ENCODE measurements around the gene ABCA4. TPM values are rescaled to one million over a fixed set of nuclear protein-coding genes. Genes with fewer than 3 reads are reported as not detected.

Gene ABCA4
- total RNA-seq, 1 experiment from 2014 or later = 0.09 TPM

DNA sequence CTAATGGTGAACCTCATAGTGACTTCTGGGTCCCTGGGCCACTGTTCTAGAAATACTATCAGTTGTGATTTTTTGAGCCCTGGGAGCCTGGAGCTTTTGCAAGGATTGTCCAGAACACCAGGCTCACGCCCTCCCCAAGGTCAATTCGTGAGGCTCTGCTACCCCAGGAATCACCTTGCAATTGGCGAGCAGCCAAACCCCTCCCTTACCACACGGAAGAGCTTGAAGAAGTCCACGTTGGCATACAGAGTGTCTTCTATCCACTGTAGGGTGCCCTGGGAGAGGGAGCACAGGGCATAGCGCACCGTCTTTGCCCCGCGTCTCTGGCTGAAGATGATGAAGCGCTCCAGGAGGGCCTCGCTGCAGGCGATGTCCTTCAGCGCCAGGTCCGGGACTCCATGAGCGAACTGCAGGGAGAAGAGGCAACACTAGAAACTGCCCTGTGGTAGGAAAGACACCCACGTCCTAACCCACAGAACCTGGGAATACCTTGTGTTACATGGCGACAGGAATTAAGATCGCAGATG is 22.3 kb downstream of the ABCA4 start (continued):
- TF ChIP-seq KAT7 (CRISPR knock-in tag; IDR thresholded peaks at IDR 0.05; ENCODE audit: borderline replicate concordance) = no peak
- TF ChIP-seq RELA (CRISPR knock-in tag; IDR thresholded peaks at IDR 0.05; ENCODE audit: borderline replicate concordance) = no peak
- TF ChIP-seq, protein P1, sequence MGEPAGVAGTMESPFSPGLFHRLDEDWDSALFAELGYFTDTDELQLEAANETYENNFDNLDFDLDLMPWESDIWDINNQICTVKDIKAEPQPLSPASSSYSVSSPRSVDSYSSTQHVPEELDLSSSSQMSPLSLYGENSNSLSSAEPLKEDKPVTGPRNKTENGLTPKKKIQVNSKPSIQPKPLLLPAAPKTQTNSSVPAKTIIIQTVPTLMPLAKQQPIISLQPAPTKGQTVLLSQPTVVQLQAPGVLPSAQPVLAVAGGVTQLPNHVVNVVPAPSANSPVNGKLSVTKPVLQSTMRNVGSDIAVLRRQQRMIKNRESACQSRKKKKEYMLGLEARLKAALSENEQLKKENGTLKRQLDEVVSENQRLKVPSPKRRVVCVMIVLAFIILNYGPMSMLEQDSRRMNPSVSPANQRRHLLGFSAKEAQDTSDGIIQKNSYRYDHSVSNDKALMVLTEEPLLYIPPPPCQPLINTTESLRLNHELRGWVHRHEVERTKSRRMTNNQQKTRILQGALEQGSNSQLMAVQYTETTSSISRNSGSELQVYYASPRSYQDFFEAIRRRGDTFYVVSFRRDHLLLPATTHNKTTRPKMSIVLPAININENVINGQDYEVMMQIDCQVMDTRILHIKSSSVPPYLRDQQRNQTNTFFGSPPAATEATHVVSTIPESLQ (CRISPR knock-in tag; IDR thresholded peaks at IDR 0.05) = no peak
- TF ChIP-seq, protein P2, sequence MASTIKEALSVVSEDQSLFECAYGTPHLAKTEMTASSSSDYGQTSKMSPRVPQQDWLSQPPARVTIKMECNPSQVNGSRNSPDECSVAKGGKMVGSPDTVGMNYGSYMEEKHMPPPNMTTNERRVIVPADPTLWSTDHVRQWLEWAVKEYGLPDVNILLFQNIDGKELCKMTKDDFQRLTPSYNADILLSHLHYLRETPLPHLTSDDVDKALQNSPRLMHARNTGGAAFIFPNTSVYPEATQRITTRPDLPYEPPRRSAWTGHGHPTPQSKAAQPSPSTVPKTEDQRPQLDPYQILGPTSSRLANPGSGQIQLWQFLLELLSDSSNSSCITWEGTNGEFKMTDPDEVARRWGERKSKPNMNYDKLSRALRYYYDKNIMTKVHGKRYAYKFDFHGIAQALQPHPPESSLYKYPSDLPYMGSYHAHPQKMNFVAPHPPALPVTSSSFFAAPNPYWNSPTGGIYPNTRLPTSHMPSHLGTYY (CRISPR knock-in tag; IDR thresholded peaks at IDR 0.05) = no peak

DNA sequence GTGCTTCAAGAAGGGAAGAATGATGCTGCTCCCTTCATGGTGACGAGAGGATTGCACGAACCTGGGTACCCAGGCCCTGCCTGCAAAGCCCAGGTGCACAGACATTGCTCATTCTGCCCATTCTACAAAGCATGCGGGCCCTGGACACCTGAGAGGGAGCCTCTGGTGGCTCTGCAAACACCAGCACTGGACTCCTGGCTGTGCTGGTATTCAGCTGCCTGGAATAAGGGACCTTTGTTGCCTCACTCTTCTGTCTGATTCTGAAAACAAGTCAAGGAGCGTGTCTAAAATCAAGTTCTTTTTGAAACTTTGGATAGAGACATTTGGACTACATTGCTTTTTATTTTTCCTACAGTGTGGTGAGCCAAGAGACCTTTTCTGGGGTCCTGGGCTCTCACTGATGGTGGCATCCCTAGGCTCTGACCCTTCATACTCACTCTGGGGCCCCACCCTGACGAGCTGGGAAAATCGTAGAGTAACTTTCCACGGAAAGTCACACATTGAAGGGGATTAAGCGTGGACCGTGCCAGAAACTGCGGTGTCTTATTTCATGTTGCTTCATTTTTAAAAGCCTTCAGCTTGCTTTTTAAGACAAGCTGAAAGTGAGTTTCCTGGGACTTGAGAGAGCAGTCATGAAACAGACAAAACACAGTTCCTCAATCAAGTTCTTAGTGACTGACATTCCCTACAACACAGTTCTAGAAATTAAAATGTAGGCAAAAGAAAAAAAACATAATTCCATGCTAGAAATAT is 24.0 kb downstream of the ABCA4 start:
- peaks cover 37% of the 10 kb centered on the region for H3K4me1 Mint-ChIP-seq
- no peaks in the 10 kb centered on the region for H3K9me3 Mint-ChIP-seq
- H3K27me3 Mint-ChIP-seq (ENCODE audit: low read depth) = no peaks in the 10 kb centered on the region
- no peak for DNase-seq (ENCODE audit: low spot score)
- no peak overlapping the region for H3K4me3 Mint-ChIP-seq
- CTCF ChIA-PET = no interaction called here
- ATAC-seq = no peak
- no peaks in the 10 kb centered on the region for H3K36me3 Mint-ChIP-seq
- TF ChIP-seq, protein P2 (CRISPR knock-in tag; IDR thresholded peaks at IDR 0.05) = no peak
- TF ChIP-seq TEAD4 (CRISPR knock-in tag; IDR thresholded peaks at IDR 0.05) (no peak), IRF2 (CRISPR knock-in tag; IDR thresholded peaks at IDR 0.05; ENCODE audit: borderline replicate concordance, low read depth) (no peak), KAT7 (CRISPR knock-in tag; IDR thresholded peaks at IDR 0.05; ENCODE audit: borderline replicate concordance) (no peak), TP53 (CRISPR knock-in tag; IDR thresholded peaks at IDR 0.05) (no peak), FOXK1 (CRISPR knock-in tag; IDR thresholded peaks at IDR 0.05) (no peak), ETV6 (CRISPR knock-in tag; IDR thresholded peaks at IDR 0.05) (no peak), ZBTB21 (CRISPR knock-in tag; IDR thresholded peaks at IDR 0.05; ENCODE audit: borderline replicate concordance) (no peak), NR2C2 (CRISPR knock-in tag; IDR thresholded peaks at IDR 0.05) (no peak)
- TF ChIP-seq, protein P3, sequence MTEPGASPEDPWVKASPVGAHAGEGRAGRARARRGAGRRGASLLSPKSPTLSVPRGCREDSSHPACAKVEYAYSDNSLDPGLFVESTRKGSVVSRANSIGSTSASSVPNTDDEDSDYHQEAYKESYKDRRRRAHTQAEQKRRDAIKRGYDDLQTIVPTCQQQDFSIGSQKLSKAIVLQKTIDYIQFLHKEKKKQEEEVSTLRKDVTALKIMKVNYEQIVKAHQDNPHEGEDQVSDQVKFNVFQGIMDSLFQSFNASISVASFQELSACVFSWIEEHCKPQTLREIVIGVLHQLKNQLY (CRISPR knock-in tag; IDR thresholded peaks at IDR 0.05) = no peak
- TF ChIP-seq, protein P4, sequence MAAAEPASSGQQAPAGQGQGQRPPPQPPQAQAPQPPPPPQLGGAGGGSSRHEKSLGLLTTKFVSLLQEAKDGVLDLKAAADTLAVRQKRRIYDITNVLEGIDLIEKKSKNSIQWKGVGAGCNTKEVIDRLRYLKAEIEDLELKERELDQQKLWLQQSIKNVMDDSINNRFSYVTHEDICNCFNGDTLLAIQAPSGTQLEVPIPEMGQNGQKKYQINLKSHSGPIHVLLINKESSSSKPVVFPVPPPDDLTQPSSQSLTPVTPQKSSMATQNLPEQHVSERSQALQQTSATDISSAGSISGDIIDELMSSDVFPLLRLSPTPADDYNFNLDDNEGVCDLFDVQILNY (CRISPR knock-in tag; IDR thresholded peaks at IDR 0.05) = no peak
- TF ChIP-seq, protein P5, sequence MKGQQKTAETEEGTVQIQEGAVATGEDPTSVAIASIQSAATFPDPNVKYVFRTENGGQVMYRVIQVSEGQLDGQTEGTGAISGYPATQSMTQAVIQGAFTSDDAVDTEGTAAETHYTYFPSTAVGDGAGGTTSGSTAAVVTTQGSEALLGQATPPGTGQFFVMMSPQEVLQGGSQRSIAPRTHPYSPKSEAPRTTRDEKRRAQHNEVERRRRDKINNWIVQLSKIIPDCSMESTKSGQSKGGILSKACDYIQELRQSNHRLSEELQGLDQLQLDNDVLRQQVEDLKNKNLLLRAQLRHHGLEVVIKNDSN (CRISPR knock-in tag; IDR thresholded peaks at IDR 0.05) = no peak
- TF ChIP-seq, protein P6, sequence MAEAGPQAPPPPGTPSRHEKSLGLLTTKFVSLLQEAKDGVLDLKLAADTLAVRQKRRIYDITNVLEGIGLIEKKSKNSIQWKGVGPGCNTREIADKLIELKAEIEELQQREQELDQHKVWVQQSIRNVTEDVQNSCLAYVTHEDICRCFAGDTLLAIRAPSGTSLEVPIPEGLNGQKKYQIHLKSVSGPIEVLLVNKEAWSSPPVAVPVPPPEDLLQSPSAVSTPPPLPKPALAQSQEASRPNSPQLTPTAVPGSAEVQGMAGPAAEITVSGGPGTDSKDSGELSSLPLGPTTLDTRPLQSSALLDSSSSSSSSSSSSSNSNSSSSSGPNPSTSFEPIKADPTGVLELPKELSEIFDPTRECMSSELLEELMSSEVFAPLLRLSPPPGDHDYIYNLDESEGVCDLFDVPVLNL (CRISPR knock-in tag; IDR thresholded peaks at IDR 0.05; ENCODE audit: borderline replicate concordance, low read depth) = no peak
- no peak overlapping the region for H3K27ac Mint-ChIP-seq
- POLR2A ChIA-PET = no interaction called here

Data from WTC11 (cell line).